IPS-NIHi11 (cell line): ENCODE results near the gene CMKLR1.

Experiments
- DNase-seq: peaks from one replicate; pipeline ENCODE4 v3.0.0; 2012; ENCODE audit warnings: mixed read lengths, low spot score

The CMKLR1 gene

GRCh38 chr12:108298761-108299275 is 40.3 kb downstream of the CMKLR1 start:
- no peak for DNase-seq

DNA sequence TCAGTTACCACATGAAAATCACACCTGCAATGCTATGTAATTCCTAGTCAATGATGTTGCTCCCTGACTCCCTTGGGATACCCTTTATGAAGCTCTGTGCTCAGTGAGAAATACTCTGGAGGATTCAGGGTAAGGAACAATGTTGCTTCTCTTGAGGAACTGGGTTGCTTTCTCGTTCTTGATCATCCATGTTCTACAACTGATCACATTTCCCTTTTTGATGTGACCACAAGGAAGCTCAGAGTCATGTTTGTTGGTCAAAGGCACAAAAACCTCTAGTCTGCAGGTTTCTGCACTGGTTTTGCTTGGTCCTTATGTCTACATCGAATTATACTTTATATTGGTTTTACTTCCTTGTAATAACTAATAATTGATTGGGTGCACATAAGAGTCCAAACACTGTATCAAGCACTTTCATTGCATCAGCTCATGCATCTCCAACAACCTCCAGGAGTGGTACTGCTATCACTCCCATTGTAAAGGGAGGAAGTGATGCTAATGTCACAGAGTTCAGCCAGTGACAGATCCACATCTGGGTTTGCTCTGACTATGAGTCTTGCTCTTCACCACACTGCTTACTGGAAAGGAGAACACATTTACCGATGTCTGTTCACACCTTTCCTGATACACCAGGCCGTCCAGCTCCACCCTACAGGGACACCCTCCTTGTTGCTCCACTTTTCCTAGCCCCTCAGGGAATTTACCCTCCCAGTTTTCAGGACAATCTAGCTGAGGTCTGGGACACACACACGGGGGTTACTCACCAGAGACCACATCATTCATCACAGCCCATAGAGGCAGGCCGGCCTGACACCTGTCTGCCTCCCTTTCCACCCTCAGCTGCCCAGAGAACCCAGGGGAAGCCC is 41.0 kb downstream of the CMKLR1 start:
- no peak for DNase-seq

GRCh38 chr12:108297424-108297823 is 41.7 kb downstream of the CMKLR1 start:
- no peak for DNase-seq

- no peak for DNase-seq
Measured at GRCh38 chr12:108296945-108297344, 42.2 kb downstream of the CMKLR1 start.

DNA sequence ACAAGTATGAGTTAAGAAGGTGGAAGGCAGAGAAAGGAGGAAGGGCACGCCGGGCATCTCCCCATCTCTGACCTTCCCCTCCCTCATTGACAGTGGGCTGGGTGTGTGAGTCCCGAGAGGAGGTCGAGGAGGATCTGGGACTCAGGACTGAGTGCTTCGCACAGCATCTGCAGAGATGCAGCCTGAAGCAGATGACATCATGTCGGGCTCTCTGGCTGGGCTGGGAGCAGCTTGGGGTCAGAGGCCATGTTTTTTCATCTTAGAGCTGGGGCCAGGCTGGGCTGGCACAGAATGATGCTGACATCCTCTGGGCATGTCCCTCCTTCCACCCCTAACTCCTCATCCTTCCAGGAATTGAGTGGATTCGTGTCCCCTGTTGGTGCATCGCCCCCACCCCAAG is 43.5 kb downstream of the CMKLR1 start:
- DNase-seq = no peak

DNA sequence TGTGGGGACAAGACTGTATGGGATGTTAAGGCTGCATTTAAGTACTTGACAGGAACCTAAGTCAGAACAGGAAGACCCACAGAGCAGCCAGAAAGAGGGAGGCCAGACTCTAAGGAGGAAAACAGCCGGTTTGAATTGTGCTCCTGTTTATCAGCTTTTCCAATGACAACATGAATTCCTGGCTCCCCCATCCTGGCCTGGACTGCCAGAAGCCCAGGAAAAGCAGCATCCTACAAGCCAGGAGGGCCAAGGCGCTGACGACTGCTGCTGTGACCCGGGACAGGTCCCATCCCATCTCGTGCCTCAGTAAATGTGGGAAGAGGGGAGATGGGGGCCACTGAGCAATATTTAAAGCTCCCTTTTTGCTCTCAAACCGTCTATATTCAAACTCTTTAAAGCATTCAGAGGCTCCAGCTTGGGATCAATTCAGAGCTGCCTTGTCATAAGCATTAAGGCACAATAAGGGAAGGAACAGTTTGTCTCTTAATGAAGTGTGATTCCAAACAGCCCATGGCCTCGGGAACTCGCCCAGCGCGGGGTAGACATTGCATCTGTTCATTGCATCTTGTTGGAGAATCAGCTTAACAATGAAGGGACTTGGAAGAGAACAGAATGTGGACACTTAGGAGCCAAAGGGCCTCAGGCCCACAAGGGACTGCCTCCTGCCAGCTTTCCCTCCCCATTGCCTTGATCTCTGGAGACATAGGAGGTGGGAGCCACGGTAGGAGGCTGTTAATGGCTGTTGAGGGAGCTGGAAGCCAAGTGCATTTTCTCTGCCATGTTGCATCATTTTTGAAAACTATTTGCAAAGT is 49.6 kb downstream of the CMKLR1 start:
- DNase-seq = no peak

- no peak for DNase-seq
Measured at GRCh38 chr12:108287227-108287626, 51.9 kb downstream of the CMKLR1 start.

DNA sequence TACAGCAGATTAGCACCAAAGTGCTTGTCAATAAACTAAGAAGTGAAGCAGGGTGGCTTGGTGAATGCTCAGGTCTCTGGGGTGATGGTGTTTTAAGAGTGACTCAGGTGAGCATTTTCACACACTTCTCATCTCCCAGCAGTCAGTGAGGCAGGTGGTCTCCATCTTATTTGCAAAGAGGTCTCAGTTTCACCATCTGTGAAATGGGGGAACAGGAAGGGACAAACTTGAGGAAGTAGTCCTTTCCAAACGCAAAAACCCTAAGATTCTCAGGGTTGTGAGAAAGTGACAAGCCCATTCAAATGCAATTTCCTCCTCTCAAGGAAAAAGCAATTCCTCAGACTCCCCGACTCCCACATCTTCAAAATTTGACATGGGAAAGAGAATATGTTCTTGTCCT is 54.1 kb downstream of the CMKLR1 start:
- DNase-seq = no peak

DNA sequence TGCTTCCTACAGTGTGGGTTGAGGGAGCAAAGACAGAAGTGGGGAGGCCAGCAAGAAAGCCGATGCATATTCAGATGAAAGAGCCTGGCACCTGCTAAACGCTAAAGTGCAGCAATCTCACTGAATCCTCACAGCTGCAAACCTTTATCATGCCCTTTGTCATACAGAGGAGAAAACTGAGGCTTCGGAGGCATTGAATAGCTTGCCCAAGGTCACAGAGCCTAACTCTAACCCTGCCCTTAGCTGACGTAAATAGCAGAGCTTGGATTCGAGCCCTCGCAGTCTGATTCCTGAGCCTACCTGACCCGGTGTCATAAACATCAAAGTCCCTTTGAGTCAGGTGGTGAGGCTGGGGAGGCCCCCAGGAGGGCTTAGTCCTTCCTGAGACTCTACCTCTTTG is 54.9 kb downstream of the CMKLR1 start:
- DNase-seq = no peak

DNA sequence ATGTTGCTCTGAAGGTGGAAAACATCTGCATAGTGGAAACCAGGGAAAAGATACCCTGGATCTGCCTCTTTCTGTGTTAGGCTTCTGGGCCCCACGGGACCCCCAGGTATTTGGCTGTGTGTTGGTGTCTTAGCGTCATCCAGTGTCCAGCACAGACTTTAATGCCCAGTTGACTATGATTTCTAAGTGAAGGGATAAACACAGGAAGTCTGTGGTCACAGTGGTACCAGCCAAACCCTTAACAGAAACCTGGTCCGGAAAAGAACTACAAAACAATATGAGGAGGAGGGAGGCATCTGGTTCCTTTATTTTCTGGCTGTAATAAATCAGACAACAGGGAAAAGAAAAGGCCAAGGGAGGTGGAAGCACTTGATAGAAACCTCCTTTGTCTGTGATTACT is 56.4 kb downstream of the CMKLR1 start:
- no peak for DNase-seq

- DNase-seq = no peak
Measured at GRCh38 chr12:108282160-108282559, 57.0 kb downstream of the CMKLR1 start.

DNA sequence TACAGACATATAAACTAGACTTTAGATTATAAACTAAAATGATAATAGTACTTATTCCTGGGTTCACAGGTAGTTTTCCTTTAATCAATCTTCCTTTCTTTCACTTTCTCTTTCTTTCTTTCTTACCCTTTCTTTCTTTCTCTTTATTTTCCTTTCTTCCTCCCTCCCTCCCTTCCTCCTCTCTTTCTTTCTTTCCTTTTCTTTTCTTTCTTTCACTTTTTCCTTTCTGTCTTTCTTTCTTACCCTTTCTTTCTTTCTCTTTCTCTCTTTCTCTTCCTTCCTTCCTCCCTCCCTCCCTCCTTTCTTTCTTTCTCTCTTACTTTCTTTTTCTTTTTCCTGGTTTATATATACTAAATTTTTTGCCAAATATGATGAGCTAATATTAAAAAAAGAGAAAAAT is 61.5 kb downstream of the CMKLR1 start:
- no peak for DNase-seq

DNA sequence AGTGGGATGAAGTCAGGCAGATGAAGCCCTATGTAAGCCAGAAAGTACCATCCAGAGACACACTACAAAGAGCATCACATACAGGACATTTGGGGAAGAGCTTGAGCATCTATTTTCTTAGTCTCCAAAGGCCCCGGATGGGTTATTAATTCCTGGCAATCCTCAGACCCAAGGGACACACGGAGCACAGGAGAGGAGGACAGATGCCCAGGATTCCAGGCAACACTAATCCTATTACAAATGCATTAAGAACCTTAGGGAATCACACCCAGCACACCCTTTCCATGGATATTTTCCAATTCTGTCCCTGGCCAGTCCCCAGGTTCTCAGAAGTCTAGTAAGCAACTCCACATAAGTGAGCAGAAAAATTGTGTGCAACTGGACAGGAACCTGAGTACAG is 65.9 kb downstream of the CMKLR1 start:
- DNase-seq = no peak

DNA sequence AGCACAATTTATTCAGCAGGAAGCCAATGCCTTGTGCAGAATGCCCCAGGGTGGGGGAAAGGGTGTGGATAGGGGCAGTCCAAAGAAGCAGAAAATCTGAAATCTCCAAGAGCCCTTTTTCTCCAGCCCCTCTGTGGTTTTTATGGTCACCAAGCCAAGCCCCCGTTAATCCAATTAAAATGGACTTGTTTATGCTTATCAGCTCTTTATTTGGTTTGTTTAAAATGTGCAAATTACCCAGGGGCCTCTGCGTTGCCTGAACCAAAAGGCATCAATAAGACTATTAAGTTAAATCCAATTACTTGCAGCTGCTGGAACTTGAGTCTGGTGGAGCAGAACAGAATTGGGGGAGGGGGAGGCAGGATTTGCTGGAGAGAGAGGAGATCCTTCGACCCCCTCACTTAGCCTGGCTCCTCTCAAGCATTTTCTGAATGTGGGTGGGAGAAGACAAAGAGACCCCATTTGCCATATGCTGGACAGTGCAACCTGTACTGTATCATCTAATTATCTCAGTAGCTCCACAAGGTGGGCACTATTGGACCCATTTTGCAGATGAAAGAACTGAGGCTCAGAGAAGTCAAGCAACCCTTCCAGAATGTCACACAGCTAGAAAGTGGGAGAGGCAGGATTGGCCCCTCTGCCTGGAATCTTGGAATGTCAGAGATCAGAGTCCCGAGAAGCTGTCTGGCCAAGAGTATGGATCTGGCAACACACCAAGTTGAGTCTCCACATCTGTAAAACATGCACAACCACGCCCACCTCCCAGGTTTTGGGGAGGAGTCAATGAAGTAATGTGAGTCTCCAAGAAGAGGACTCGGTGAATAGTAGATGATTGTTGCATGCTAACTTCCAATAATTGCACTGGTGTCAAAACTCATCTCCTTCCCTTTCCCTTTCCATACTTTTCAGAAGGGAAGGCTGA is 66.9 kb downstream of the CMKLR1 start:
- DNase-seq = no peak

- no peak for DNase-seq
Measured at GRCh38 chr12:108270849-108271143, 68.3 kb downstream of the CMKLR1 start.

DNA sequence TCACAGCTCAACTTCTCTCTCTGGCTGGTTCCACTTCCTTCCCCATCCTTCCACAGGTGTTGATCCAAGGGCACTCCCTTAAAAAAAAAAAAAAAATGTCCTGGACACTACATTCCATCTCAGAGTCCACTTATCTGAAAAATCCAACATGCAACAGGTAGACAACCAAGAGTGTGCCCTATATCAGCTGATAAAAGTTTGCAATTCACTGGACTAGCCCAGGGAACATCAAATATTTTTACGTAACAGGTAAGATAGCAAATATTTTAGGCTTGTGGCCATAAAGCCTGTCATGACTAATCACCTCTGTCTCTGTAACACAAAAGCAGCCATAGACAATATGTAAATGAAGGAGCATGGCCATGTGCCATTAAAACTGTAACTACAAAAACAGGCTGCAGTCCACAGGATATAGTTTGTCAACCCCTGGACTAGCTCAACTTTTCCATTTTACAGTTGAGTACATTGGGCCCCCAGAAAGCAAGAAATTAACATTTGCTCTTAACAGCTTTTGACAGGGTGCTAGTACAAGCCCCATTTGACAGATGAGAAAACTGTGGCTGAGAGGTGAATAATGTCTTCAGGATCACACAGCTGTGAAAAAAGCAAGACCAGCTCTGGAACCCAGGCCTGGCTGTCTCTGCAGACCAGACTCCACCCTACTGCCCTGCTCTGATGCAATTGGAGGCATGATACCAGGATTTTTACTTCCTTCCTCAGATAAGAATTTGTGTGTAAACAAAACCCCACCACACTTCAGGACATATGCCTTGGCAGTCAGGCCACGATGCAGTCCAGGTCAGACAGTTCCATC is 68.9 kb downstream of the CMKLR1 start:
- DNase-seq = no peak

DNA sequence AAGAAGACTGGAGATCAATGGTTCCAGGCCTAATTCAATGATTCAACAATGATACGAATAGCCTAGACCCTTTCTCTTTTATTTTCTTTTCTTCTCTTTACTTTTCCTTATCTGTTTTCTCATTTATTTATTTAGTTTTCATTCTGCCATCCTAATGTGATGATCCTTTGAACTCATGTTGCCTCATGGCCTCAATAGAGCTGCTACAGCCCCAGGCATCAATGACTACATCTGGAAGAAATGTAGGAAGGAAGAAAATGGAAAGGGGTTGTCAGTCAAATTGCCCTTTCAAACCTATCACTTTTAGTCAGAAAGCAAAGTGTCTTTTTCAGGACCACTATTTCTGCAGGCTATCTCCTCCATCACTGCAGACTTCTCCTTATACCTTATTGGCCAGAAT is 69.9 kb downstream of the CMKLR1 start:
- DNase-seq = no peak

DNA sequence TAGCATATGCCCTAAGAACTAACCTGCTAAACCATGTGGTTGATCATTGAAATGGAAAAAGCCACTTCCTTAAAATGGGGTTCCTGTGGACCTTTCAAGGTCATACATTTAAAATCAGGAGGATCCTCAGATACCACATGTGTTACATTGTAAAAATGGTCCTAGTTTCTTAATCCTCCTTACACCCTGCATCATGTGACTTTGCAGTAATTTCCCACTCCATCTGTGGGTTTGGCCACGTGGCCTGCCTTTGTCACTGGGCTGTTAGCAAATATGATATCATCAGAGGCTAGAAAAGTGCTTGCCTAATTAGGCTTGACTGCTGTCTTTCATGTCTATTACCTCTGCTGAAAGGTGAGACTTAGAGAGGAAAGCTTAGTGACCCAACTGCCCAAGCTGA is 70.7 kb downstream of the CMKLR1 start:
- no peak for DNase-seq

DNA sequence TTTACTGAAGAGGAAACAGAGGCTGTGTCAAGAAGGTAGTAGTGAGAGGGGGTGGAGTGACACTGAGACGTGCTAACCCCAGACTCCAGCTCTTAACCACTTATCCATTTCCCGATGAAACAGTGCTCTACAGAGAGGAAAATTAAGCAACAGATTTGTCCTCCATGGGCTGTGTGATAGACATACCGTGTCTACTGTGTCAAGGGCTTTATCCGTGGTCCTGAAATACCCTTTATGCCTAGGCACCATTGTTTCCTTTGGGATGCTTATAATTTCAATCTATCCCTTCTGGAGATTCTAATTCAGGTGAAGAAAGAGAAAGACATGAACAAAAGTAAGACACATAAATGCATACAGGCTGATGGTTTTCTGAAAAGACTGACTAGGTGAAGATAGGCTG is 71.7 kb downstream of the CMKLR1 start:
- no peak for DNase-seq

GRCh38 chr12:108266131-108266530 is 73.0 kb downstream of the CMKLR1 start:
- DNase-seq = no peak

GRCh38 chr12:108265505-108265904 is 73.6 kb downstream of the CMKLR1 start:
- no peak for DNase-seq
